GM18907 (cell line): ENCODE results near the gene METTL2B.
A peak's percentile ranks its signal among the peaks of the same experiment; 100 is the strongest.
"Not testable (repeated sequence)": the region's sequence is repeated elsewhere in the genome, so short reads cannot be mapped to it uniquely, and the experiment has no call there.

Experiments used
- ATAC-seq: cut with Tn5 transposase; IDR thresholded peaks from one replicate; pipeline ENCODE4 v1.9.1; 2021; ENCODE audit warnings: mild to moderate bottlenecking, moderate library complexity; ENCODE audit not compliant: unreplicated experiment

METTL2B gene

GRCh38 chr7:128454808-128455542, 21.6 kb upstream of the METTL2B start:
- ATAC-seq, result no peak

- ATAC-seq, result peak; percentile 84
These were observed 20.8 kb upstream of the METTL2B start, which contains the start of gene HILPDA for GRCh38 chr7:128455543-128456254. Gene HILPDA, plus strand, starts transcription at chr7:128455878. Its CDS starts 1,391 bp downstream, at chr7:128457269.

- no peak for ATAC-seq
These were observed 20.3 kb upstream of the METTL2B start for GRCh38 chr7:128456255-128456725.

GRCh38 chr7:128457385-128457784, 19.2 kb upstream of the METTL2B start:
- ATAC-seq, result not testable (repeated sequence)

- peak; percentile 35 for ATAC-seq
These were observed 17.6 kb upstream of the METTL2B start for GRCh38 chr7:128458956-128459355.

GRCh38 chr7:128459394-128459878, 17.1 kb upstream of the METTL2B start:
- peak; percentile 49 for ATAC-seq

- ATAC-seq, result no peak
These were observed 14.1 kb upstream of the METTL2B start for GRCh38 chr7:128462460-128462859.

- not testable (repeated sequence) for ATAC-seq
These were observed 13.2 kb upstream of the METTL2B start for GRCh38 chr7:128463345-128463744.

GRCh38 chr7:128463933-128464332, 12.6 kb upstream of the METTL2B start:
- not testable (repeated sequence) for ATAC-seq

GRCh38 chr7:128466871-128467270, 9.7 kb upstream of the METTL2B start:
- not testable (repeated sequence) for ATAC-seq

GRCh38 chr7:128477336-128477690, 765 bp downstream of the METTL2B start:
- ATAC-seq, result not testable (repeated sequence)

GRCh38 chr7:128479082-128479481, 2.5 kb downstream of the METTL2B start:
- ATAC-seq, result not testable (repeated sequence)

- not testable (repeated sequence) for ATAC-seq
These were observed 11.6 kb downstream of the METTL2B start for GRCh38 chr7:128488134-128488533.

- no peak for ATAC-seq
These were observed 20.9 kb downstream of the METTL2B start for GRCh38 chr7:128497405-128497804.

- ATAC-seq, result not testable (repeated sequence)
These were observed 28.9 kb downstream of the METTL2B start for GRCh38 chr7:128505416-128505815.

GRCh38 chr7:128506819-128507218, 30.3 kb downstream of the METTL2B start:
- peak; percentile 54 for ATAC-seq

- ATAC-seq, result peak; percentile 49
These were observed 30.9 kb downstream of the METTL2B start for GRCh38 chr7:128507321-128507993.

- not testable (repeated sequence) for ATAC-seq
These were observed 35.1 kb downstream of the METTL2B start for GRCh38 chr7:128511692-128512091.

GRCh38 chr7:128515232-128515631, 38.7 kb downstream of the METTL2B start:
- not testable (repeated sequence) for ATAC-seq

GRCh38 chr7:128517023-128517422, 40.5 kb downstream of the METTL2B start:
- ATAC-seq, result not testable (repeated sequence)
